Measurements from ENCODE around the gene XAGE2. TPM values are rescaled to one million over a fixed set of nuclear protein-coding genes. Genes with fewer than 3 reads are reported as not detected.
"Not testable (repeated sequence)": the region's sequence is repeated elsewhere in the genome, so short reads cannot be mapped to it uniquely, and the experiment has no call there.

XAGE2 gene
- total and polyA plus RNA-seq, 2 donors from 2014 or later, result not detected

- H3K9ac ChIP-seq (ENCODE audit: low read length in 3 of 3); H3K27me3 ChIP-seq (ENCODE audit: control insufficient read depth, insufficient read depth, low read length); H3K4me1 ChIP-seq (ENCODE audit: control insufficient read depth in 2 of 3, insufficient read depth in 2 of 3, low read depth in 1 of 3, low read length in 3 of 3); H3K27ac ChIP-seq (ENCODE audit: low read depth in 2 of 2, low read length in 2 of 2); H3K36me3 ChIP-seq (ENCODE audit: control insufficient read depth in 2 of 3, insufficient read depth in 3 of 3, low read length in 3 of 3); FAIRE-seq; H3K9me3 ChIP-seq (ENCODE audit: control insufficient read depth in 2 of 3, insufficient read depth in 1 of 3, low read length in 3 of 3); H3K4me3 ChIP-seq (ENCODE audit: low read length in 3 of 3); intact Hi-C loops (cut with DNase I): not testable (repeated sequence)
- DNase-seq, result peak in 4 of 5 donors; percentile 27 to 48 (median 37)
- TF ChIP-seq CTCF (IDR thresholded peaks at IDR 0.05; ENCODE audit: borderline replicate concordance, extremely low read depth, insufficient read depth), result peak; percentile 22
Measured at GRCh38 chrX:52345402-52345801, 23.4 kb upstream of the XAGE2 start.

- Histone ChIP-seq H3K27ac (ENCODE audit: low read depth in 2 of 2, low read length in 2 of 2) (no peak overlapping the region), H3K4me1 (ENCODE audit: control insufficient read depth in 2 of 3, insufficient read depth in 2 of 3, low read depth in 1 of 3, low read length in 3 of 3) (no peaks in the 10 kb centered on the region), H3K9me3 (ENCODE audit: control insufficient read depth in 2 of 3, insufficient read depth in 1 of 3, low read length in 3 of 3) (no peaks in the 10 kb centered on the region), H3K27me3 (ENCODE audit: control insufficient read depth, insufficient read depth, low read length) (no peaks in the 10 kb centered on the region), H3K9ac (ENCODE audit: low read length in 3 of 3) (no peak overlapping the region), H3K4me3 (ENCODE audit: low read length in 3 of 3) (no peak overlapping the region), H3K36me3 (ENCODE audit: control insufficient read depth in 2 of 3, insufficient read depth in 3 of 3, low read length in 3 of 3) (no peaks in the 10 kb centered on the region)
- intact Hi-C loops (cut with DNase I), result no loop called here
- FAIRE-seq, result no peak
- no peak for TF ChIP-seq CTCF (IDR thresholded peaks at IDR 0.05; ENCODE audit: borderline replicate concordance, extremely low read depth, insufficient read depth)
- DNase-seq, result no peak
Measured at GRCh38 chrX:52346174-52347165, 22.4 kb upstream of the XAGE2 start.

- FAIRE-seq (no peak), DNase-seq (no peak)
- no peak for TF ChIP-seq CTCF (IDR thresholded peaks at IDR 0.05; ENCODE audit: borderline replicate concordance, extremely low read depth, insufficient read depth)
- intact Hi-C loops (cut with DNase I), result no loop called here
- no peaks in the 10 kb centered on the region for H3K4me1 ChIP-seq (ENCODE audit: control insufficient read depth in 2 of 3, insufficient read depth in 2 of 3, low read depth in 1 of 3, low read length in 3 of 3)
- H3K9me3 ChIP-seq (ENCODE audit: control insufficient read depth in 2 of 3, insufficient read depth in 1 of 3, low read length in 3 of 3), result no peaks in the 10 kb centered on the region
- H3K9ac ChIP-seq (ENCODE audit: low read length in 3 of 3), result no peak overlapping the region
- no peaks in the 10 kb centered on the region for H3K36me3 ChIP-seq (ENCODE audit: control insufficient read depth in 2 of 3, insufficient read depth in 3 of 3, low read length in 3 of 3)
- no peak overlapping the region for H3K4me3 ChIP-seq (ENCODE audit: low read length in 3 of 3)
- H3K27ac ChIP-seq (ENCODE audit: low read depth in 2 of 2, low read length in 2 of 2), result no peak overlapping the region
- H3K27me3 ChIP-seq (ENCODE audit: control insufficient read depth, insufficient read depth, low read length), result no peaks in the 10 kb centered on the region
Measured at GRCh38 chrX:52349681-52350080, 19.1 kb upstream of the XAGE2 start.
